ENCODE measurements around the gene KLF11.
A peak's percentile ranks its signal among the peaks of the same experiment; 100 is the strongest.
"Not testable (repeated sequence)": the region's sequence is repeated elsewhere in the genome, so short reads cannot be mapped to it uniquely, and the experiment has no call there.

The KLF11 gene

GRCh38 chr2:10027660-10028330, 15.6 kb upstream of the KLF11 start:
- no peak for DNase-seq

DNA sequence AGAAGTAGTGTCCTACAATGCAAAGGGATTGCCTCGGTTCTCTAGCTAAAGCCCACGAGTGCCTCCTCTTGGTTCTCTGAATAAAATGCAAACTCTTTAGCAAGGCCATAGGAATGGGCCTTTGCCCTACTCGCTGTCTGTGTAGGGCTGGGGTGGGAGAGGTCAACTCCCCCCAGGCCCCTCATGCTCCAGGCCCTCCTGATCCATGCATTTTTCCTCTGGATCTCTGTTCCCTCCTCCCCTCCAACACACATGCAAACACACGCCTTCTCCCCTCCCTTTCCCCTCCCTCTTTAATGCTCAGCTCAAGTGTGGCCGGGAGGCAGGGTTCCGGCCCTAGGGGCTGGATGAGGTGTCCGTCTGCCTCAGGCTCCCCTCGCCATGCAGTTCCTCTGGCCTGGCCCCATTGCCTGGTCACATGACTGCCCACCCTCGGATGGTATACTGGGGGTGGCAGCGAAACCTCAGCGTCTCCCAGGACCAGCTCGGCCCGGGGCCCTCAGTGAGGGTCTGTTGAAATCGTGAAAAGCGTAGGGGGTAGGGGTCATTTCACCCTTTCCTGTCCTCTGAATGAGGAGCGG, 14.9 kb upstream of the KLF11 start:
- DNase-seq, result no peak

- DNase-seq, result peak; percentile 72 to 86
These were observed 14.1 kb upstream of the KLF11 start for GRCh38 chr2:10028988-10029874.

DNA sequence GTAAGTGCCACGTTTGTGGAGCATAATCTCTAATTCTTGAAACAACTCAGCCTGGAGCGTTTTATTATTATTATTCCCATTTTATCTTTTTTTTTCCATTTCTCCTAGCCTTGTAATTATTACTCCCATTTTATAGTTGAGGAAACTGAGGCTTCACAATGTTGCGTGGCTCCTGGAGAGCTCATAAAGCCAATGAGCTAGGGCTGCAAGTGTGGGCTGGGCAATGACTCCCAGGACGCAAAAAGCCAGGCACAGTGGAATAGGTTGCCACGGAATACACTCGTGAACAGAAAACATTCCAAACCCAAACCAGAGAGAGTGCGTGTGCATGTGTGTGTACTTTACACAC, 13.5 kb upstream of the KLF11 start:
- DNase-seq, result no peak

DNA sequence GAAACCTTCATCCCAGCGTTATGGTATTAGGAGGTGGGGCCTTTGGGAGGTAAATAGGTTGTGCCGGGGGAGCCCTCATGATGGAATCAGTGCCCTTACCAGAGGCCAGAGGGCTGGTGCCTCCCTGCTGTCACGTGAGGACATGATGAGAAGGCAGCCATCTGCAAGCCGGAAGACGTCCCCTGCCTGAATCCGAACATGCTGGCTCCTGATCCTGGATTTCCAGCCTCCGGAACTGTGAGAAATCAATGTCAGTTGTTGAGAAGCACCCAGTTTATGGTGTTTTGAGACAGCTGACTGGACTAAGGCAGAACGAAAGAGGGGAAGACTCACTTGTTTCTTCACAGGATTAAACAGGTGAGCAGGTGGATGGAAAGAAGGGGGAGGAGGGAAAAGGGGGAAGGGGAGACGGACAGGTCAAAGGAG, 13.0 kb upstream of the KLF11 start:
- no peak for DNase-seq

- not testable (repeated sequence) for DNase-seq
These were observed 12.6 kb upstream of the KLF11 start for GRCh38 chr2:10030798-10031197.

DNA sequence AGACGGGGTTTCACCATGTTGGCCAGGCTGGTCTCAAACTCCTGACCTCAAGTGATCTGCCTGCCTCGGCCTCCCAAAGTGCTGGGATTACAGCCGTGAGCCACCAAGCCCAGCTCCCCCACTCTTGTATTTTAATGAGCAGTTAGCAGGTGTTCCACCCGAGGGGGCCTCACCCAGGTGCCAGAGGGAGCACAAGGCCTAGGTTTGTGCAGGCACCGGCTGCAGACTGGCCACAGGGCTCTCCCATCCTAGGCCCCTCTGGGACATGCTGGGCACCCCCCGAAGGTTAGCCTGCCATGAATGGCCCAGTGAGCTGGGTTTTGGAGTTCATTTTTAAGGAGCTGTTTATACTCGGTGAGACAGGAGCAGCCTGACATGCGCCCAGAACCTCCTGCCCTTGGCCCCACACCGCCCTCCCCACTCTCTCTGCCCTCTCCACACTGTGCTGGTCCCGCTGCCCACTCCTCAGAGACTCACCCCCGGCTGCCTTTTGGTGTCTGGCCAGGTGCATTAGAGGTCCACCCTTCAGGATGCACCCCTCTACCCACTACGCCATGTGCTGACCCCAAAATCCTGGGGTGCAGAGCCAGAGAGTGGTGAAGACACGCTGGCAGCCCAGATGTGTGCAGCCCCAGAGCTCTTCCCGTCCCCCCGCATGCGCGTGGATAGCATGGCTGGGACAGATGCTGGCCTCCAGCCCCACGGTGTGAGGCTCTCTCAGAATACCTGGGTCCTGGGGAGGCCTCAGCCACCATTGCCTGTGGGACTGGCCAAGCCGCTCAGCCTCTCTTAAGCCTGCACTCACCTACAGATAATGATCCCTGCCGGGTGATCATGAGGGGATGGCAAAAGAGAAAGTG, 11.2 kb upstream of the KLF11 start:
- DNase-seq, result no peak

DNA sequence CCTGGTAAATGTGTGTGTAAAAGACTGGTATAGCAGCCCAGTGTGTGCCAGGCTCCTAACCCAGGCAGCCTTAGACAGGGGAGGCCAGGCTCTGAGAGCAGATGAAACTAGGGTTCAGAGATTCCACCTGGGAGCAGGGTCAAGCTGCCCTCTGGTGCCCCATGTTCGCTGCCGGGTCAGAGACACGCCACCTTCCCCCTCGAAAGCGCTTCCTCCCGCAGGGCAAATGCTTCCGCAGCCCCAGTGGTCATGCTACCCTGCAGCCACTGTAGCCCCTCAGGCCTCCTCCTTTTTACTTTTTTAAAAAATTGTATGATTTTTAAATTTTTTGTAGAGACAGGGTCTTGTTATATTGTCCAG, 10.6 kb upstream of the KLF11 start:
- no peak for DNase-seq

- DNase-seq, result no peak
These were observed 9.9 kb upstream of the KLF11 start for GRCh38 chr2:10033251-10034006.

DNA sequence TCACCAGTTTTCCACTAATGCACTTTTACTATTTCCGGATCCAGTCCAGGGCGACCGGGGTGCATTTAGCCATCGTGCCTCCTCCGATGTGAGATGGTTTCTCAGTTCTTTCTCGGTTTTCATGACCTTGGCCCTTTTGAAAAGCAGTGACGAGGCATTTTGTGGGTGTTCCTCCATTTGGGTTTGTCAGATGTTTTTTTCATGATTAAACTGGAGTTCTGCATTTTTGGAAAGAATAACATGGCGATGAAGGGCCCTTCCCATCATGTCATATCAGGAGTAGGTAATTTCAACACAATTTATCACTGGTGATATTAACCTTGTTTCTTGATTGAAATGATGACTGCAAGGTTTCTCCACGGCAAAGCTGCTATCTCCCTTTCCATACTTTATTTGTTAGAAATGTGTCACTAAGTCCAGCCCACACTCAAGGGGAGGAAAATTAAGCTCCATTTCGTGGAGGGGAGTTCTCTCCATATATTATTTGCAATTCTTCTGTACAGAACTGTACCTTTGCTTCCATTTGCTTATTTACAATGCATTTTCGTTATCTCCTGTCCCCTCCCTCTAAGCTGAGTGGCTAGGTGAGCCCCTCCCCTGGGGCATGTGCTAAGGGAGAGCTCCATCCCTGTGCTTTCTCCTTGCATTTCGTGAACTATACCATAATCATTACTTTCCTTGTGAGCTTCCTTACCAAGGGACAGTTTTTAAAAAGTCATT, 8.9 kb upstream of the KLF11 start:
- no peak for DNase-seq

GRCh38 chr2:10035053-10035422, 8.3 kb upstream of the KLF11 start:
- peak in 1 of 2 donors; percentile 26 for DNase-seq

GRCh38 chr2:10035633-10036032, 7.7 kb upstream of the KLF11 start:
- DNase-seq, result no peak

DNA sequence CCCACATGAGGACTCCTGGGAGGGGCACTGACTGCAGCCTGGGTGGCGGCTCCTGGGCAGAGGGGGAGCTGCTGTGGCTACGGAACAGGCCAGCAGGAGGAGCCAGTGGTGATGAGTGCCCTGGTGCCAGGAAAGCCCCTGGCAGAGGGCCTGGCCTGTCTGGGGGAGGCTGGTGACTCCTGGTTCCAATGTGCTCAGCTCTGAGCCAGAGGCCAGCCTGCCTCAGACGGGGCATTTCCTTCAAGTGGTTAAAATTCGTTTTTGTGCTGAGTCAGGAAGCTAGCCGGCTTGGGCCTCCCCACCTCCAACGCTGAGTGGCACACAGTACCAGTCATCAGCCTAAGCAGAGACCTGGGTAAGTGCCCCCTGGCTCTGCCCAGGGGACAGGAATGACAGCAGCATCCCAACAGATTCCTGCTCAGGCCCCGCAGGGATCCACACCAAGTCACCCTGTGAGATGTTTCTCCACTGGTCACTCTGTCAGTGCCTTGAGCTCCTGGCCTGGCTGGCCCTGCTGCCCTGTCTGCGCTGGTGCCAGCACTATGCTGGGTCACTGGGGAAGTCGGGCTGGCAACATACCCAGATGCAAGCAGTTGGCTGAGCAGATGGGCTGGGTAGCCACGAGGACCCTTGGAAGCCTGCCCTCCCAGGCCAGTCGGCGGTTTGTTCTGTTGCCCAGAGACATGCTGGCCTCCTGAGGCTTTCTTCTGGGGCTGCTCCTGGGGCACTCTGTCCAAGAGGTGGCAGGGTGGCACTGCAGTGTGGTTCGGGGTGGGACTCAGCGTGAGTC, 7.1 kb upstream of the KLF11 start:
- peak; percentile 66 to 77 for DNase-seq

DNA sequence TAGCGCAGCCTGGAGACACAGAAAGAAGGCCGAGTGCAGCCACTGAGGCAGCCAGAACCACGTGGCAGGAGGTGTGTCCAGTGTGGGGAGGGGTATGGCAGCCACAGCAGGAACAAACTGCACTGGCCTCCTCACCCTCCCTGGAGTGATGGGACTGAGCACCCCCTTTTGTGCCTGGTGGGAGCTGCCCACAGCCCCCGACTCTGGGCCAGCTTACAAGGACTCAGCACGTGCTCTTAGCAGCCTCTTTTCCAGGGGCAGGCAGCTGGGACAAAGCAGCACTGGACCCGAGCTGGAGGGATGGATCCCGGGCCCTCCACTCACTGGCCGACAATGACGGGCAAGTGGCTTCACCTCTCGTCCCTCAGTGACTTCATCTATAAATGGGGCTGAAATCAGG, 5.2 kb upstream of the KLF11 start:
- no peak for DNase-seq

- DNase-seq, result no peak
These were observed 4.6 kb upstream of the KLF11 start for GRCh38 chr2:10038716-10039115.

DNA sequence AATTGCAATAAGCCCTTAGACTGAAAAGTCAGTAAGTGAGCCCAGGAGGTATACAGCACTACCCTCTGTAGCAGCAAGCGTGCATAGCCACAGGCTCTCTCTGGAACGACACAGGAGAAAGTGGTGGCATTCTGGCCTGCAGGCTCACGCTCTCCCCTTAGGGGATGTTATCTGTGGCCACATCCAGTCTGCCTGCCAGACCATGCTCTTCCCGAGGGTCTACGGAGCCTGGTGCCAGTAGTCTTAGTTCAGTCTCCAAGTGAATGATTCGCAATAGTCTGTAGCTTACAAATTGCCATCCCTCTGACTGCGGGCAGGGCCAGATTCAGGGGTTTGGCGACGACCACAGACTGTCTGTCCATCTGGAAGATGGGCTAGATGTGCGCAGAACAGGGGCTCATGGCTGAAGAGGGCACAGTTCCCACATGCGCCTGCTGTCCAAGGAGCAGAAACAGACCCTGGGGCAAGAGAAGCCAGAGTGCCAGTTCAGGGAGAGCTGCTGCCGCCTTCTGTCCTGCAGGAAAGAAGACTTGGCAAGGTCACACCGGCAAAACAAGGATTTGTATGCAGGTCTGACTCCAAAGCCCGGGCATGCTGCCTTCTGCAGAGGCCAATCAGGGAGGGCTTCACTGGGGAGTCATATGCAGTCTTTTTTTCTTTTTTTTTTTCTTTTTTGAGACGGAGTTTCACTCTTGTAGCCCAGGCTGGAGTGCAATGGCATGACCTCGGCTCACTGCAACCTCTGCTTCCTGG, 3.5 kb upstream of the KLF11 start:
- no peak for DNase-seq

DNA sequence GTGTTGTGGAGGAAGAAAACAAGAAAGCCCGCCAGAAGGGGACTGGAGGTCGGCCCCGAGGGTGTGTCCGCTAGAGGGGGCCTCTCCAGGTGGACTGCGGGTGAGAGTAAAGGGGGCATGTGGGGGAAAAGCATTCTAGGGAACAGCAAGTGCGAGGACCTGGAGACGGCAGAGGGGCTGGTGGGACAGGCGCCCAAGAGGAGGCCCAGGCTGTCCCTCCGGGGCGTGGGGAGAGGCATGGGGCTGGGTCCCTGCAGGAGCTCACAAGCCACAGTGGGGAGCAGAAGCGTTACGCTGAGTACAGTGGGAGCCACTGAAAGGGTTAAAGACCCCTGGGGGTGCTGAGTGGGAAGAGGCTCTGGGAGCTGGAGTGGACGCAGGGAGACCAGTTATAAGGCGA, 1.6 kb upstream of the KLF11 start:
- no peak for DNase-seq

- DNase-seq, result peak; percentile 33 to 61
These were observed 819 bp upstream of the KLF11 start for GRCh38 chr2:10042301-10043161.

Data from CD4-positive, alpha-beta T cell treated with Interleukin-4 for 1 hour (primary cell).